ENCODE data around the gene NINJ2.

NINJ2 gene

DNA sequence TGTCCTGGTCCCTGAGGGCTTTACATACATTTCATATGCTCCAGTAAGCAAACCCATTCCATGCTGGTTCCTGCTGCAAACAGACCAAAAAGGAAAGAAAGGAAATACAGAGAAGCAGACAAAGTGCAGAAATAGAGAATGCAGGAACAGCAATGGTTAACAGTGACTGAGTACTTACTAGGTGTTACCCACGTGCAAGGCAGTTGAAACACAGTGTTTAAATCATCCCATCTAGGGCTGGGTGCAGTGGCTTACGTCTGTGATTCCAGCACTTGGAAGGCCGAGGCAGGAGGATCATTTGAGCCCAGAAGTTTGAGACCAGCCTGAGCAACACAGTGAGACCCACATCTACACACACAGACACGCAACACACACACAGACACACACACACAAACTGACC lies 21.2 kb upstream of the NINJ2 start:
- Mint-ChIP-seq H3K4me1 (ENCODE audit: low read depth) (peaks cover 54% of the 10 kb centered on the region), H3K9me3 (no peaks in the 10 kb centered on the region), H3K36me3 (ENCODE audit: low read depth) (no peaks in the 10 kb centered on the region), H3K4me3 (no peak overlapping the region), H3K27me3 (no peaks in the 10 kb centered on the region), H3K27ac (peak overlapping the region; percentile 72)

- no peak overlapping the region for H3K4me3 Mint-ChIP-seq
- H3K27ac Mint-ChIP-seq = peak overlapping the region; percentile 34
- no peaks in the 10 kb centered on the region for H3K27me3 Mint-ChIP-seq
- peaks cover 74% of the 10 kb centered on the region for H3K4me1 Mint-ChIP-seq (ENCODE audit: low read depth)
- H3K36me3 Mint-ChIP-seq (ENCODE audit: low read depth) = no peaks in the 10 kb centered on the region
- H3K9me3 Mint-ChIP-seq = no peaks in the 10 kb centered on the region
These were observed 18.5 kb upstream of the NINJ2 start for GRCh38 chr12:681568-682256.

- H3K36me3 Mint-ChIP-seq (ENCODE audit: low read depth) = no peaks in the 10 kb centered on the region
- no peaks in the 10 kb centered on the region for H3K27me3 Mint-ChIP-seq
- H3K9me3 Mint-ChIP-seq = no peaks in the 10 kb centered on the region
- H3K4me1 Mint-ChIP-seq (ENCODE audit: low read depth) = peaks cover 68% of the 10 kb centered on the region
- H3K4me3 Mint-ChIP-seq = peak overlapping the region; percentile 37
- H3K27ac Mint-ChIP-seq = peak overlapping the region; percentile 86
These were observed 15.8 kb upstream of the NINJ2 start for GRCh38 chr12:678747-679712.

DNA sequence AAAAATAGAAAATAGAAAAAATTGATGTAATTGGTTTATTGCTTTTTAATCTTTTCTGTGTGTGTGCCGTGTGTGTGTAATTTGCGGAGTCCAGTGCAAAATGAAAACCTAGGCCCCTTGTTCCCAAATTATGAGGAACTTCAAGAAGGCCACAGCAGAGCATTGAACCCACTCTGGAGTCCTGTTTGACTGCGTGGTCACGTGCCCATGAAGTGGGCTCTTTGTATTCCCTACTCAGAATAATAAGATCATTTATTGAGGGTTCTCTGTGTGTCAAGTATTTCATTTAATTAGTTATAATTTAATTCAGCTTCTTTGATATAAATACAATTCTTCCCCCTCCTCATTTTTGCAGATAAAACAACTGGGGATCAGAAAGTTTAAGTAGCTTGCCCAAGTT lies 12.3 kb upstream of the NINJ2 start:
- Mint-ChIP-seq H3K4me3 (peak overlapping the region; percentile 27), H3K9me3 (no peaks in the 10 kb centered on the region), H3K4me1 (ENCODE audit: low read depth) (peaks cover 89% of the 10 kb centered on the region), H3K27ac (peak overlapping the region; percentile 77), H3K27me3 (no peaks in the 10 kb centered on the region), H3K36me3 (ENCODE audit: low read depth) (no peaks in the 10 kb centered on the region)

GRCh38 chr12:674272-674781 lies 11.1 kb upstream of the NINJ2 start:
- Mint-ChIP-seq H3K27me3 (no peaks in the 10 kb centered on the region), H3K4me1 (ENCODE audit: low read depth) (peaks cover 89% of the 10 kb centered on the region), H3K27ac (peak overlapping the region; percentile 91), H3K4me3 (peak overlapping the region; percentile 81), H3K36me3 (ENCODE audit: low read depth) (no peaks in the 10 kb centered on the region), H3K9me3 (no peaks in the 10 kb centered on the region)

DNA sequence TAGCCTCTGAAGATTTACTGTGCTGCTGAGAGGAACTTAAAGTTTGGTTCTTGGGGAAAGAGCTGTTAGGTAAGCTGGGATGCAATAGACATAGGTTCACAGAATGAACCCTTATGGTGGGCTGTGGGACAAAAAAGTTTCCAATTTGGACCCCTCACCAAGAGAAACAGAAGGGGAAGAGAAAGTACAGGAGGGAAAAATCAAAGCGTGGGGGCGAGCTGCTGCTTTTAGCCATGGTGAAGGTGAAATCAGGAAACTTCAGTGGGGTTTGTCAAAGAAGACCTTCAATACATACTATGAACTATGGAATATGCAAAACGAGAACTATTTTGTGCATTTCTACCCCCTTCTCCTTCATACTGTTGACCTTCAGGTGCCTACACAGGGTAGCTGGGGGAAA lies 10.6 kb upstream of the NINJ2 start:
- no peaks in the 10 kb centered on the region for H3K9me3 Mint-ChIP-seq
- no peaks in the 10 kb centered on the region for H3K36me3 Mint-ChIP-seq (ENCODE audit: low read depth)
- H3K27me3 Mint-ChIP-seq = no peaks in the 10 kb centered on the region
- H3K27ac Mint-ChIP-seq = peak overlapping the region; percentile 91
- H3K4me3 Mint-ChIP-seq = peak overlapping the region; percentile 81
- peaks cover 89% of the 10 kb centered on the region for H3K4me1 Mint-ChIP-seq (ENCODE audit: low read depth)

DNA sequence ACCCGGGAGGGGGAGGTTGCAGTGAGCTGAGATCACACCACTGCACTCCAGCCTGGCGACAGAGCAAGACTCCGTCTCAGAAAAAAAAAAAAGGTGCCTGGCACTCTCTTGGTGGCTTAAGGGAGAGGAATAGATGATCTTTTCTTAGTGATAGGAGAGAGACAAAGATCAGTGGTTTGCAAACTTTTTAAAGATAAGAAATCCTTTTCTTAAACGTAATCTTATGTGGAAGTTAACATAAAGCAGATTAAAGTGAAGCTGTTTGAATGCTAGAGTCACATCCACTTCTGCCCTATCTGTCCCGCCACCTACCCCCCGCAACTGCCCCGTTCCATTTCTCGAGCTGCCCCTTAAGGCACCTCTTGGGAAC lies 6.3 kb upstream of the NINJ2 start:
- Mint-ChIP-seq H3K27ac (peak overlapping the region; percentile 90), H3K4me3 (peak overlapping the region; percentile 47), H3K27me3 (peaks cover 3% of the 10 kb centered on the region), H3K36me3 (ENCODE audit: low read depth) (no peaks in the 10 kb centered on the region), H3K4me1 (ENCODE audit: low read depth) (peaks cover 92% of the 10 kb centered on the region), H3K9me3 (no peaks in the 10 kb centered on the region)

- Mint-ChIP-seq H3K27me3 (peaks cover 4% of the 10 kb centered on the region), H3K9me3 (no peaks in the 10 kb centered on the region), H3K4me3 (no peak overlapping the region), H3K36me3 (ENCODE audit: low read depth) (no peaks in the 10 kb centered on the region), H3K4me1 (ENCODE audit: low read depth) (peaks cover 91% of the 10 kb centered on the region), H3K27ac (peak overlapping the region; percentile 93)
These were observed 4.8 kb upstream of the NINJ2 start for GRCh38 chr12:668090-668481.

DNA sequence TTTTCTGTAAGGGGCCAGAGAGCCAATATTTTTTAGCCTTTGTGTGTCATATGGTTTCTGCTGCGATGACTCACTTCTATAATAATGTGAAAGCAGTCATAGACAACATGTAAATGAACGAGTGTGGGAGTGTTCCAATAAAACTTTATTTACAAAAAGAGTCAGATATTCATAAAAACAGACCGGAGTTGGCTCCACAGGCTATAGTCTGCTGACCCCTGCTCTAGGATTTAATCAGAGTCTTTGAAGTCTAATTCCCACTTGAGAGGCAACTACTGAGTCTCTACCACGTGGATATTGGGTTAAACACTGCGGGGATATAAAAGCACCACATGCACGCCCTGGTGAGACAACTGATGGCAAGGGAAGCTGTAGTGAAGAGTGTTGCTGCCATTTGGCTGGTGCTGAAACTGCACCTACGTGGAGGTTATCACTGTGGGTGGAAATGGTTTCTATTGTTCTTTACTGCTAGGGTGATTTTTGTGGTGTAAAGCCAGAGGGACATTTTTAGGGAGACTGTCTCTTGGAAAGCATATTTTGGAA lies 3.6 kb upstream of the NINJ2 start:
- Mint-ChIP-seq H3K4me1 (ENCODE audit: low read depth) (peaks cover 89% of the 10 kb centered on the region), H3K9me3 (no peaks in the 10 kb centered on the region), H3K27me3 (peaks cover 9% of the 10 kb centered on the region)

GRCh38 chr12:666066-666465 lies 2.8 kb upstream of the NINJ2 start:
- Mint-ChIP-seq H3K4me3 (no peak overlapping the region), H3K36me3 (ENCODE audit: low read depth) (no peaks in the 10 kb centered on the region), H3K4me1 (ENCODE audit: low read depth) (peaks cover 87% of the 10 kb centered on the region), H3K27me3 (peaks cover 9% of the 10 kb centered on the region), H3K27ac (no peak overlapping the region), H3K9me3 (no peaks in the 10 kb centered on the region)

More for the DNA sequence above, 3.6 kb upstream of the NINJ2 start:
- Mint-ChIP-seq H3K27ac (peak overlapping the region; percentile 93), H3K4me3 (peak overlapping the region; percentile 55), H3K36me3 (ENCODE audit: low read depth) (no peaks in the 10 kb centered on the region)

DNA sequence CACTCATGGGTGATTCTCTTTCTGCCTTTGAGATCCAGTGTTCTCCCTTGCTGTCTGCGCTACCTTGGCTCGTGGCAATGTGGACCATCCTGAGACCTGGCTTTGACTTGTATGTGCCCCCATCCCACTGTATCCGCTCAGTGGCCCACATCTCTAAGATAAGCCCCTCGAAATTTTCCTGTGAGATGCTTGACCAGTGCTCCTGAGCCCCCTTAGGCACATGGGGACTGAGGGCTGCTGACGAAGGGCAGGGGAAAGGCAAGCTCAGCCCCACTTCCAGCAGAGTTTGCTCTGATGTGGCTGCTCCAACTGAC lies 1.5 kb upstream of the NINJ2 start:
- H3K4me3 Mint-ChIP-seq = no peak overlapping the region

DNA sequence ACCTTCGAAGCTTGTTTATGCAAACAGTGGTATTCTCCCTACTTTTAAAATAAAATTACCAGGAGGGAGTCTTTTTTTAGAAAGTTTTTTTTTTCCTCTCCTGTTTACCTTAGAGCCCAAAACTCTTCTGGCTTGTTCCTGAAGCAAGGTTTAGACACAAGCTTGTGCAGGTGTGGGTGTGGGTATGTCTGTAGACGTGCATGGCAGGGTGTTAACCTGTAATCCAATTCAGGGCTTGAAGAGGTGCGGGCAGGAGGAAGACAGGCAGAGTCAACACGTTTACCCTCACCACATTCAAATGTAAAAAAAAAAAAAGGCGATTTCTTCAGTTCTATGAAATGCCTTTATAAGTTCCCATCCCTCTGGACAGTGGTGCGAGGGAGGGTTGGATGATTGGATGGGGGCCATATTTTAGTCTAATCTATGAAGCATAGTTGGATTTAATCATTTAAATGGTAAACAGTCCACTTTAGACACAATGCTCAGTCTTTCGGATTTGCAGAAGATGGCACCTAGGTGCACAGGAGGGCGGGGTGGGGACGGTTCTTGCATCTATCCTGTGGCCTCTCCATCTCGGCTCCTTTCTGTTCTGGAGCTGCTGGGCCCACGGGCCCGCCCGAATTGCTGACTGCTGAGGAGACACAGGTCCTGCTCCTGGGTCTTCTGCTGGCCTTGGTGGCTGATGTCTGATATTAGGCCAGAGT lies 982 bp upstream of the NINJ2 start:
- Mint-ChIP-seq H3K27me3 (peaks cover 9% of the 10 kb centered on the region), H3K9me3 (no peaks in the 10 kb centered on the region), H3K36me3 (ENCODE audit: low read depth) (no peaks in the 10 kb centered on the region), H3K4me1 (ENCODE audit: low read depth) (peaks cover 71% of the 10 kb centered on the region), H3K4me3 (no peak overlapping the region), H3K27ac (no peak overlapping the region)

More for the DNA sequence above, 1.5 kb upstream of the NINJ2 start:
- Mint-ChIP-seq H3K36me3 (ENCODE audit: low read depth) (no peaks in the 10 kb centered on the region), H3K27ac (no peak overlapping the region), H3K4me1 (ENCODE audit: low read depth) (peaks cover 76% of the 10 kb centered on the region), H3K9me3 (no peaks in the 10 kb centered on the region), H3K27me3 (peaks cover 9% of the 10 kb centered on the region)

DNA sequence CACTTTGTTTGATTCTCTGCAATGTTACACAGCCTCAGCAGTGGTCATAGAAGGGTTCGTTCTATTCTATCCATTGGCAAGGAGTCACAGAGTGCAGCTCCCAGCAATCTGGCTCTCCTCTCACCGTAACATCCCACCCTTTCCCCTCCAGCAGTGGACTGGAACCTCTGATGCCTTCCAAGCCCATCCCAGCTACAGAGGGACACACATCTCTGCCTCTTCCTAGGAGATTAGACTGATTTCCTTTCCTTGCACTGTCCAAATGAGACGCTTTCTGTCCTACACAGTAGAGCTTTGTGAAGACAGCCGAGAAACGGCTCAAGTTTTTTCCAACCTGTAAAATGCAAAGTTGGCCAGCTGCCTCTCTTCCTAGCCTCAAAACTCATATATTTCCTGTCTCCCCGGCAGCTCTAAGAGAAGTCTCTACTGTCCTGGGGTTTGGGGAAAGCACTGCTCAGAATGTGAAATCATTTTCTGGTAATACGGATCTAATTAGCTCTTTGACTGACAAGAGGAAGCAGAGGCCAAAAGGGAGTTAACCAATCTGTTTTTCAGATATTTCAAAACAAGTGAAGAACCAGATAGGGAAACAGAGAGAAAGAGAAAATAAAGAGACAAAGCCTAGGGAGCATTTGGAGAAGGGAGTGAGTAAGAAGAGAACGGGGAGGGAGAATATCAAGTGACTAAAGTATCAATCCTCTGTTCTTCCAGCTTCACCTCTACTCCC lies 516 bp downstream of the NINJ2 start:
- H3K27me3 Mint-ChIP-seq = peaks cover 9% of the 10 kb centered on the region
- H3K4me1 Mint-ChIP-seq (ENCODE audit: low read depth) = peaks cover 56% of the 10 kb centered on the region
- no peaks in the 10 kb centered on the region for H3K9me3 Mint-ChIP-seq
- peak overlapping the region; percentile 73 for H3K4me3 Mint-ChIP-seq
- H3K36me3 Mint-ChIP-seq (ENCODE audit: low read depth) = no peaks in the 10 kb centered on the region
- peak overlapping the region; percentile 82 for H3K27ac Mint-ChIP-seq
